Thyroid gland (tissue), 4 donors: ENCODE data around the gene ZNF652.

ENCODE experiments used
- POLR2A ChIP-seq, 2 donors: fragments of 450-650 bp; IDR thresholded peaks; one replicate each; pipeline ENCODE4 v1.6.1; 2017; ENCODE audit warnings: antibody characterized with exemption in 2 of 2, mild to moderate bottlenecking in 2 of 2, moderate library complexity in 1 of 2
- TF ChIP-seq, protein P1 (sequence below), 6 experiments: fragments of 200-600 bp in 3 of 6; fragments of 450-650 bp in 3 of 6; sonication (generic) in 3 of 6; IDR thresholded peaks; one replicate each; pipeline ENCODE4 v1.5.1; 2016 to 2019; ENCODE audit warnings: antibody characterized with exemption in 6 of 6, mild to moderate bottlenecking in 2 of 6, inconsistent platforms in 1 of 6, moderate library complexity in 1 of 6

GRCh38 chr17:49318435-49318965 lies 43.5 kb downstream of the ZNF652 start:
- TF ChIP-seq, protein P1, sequence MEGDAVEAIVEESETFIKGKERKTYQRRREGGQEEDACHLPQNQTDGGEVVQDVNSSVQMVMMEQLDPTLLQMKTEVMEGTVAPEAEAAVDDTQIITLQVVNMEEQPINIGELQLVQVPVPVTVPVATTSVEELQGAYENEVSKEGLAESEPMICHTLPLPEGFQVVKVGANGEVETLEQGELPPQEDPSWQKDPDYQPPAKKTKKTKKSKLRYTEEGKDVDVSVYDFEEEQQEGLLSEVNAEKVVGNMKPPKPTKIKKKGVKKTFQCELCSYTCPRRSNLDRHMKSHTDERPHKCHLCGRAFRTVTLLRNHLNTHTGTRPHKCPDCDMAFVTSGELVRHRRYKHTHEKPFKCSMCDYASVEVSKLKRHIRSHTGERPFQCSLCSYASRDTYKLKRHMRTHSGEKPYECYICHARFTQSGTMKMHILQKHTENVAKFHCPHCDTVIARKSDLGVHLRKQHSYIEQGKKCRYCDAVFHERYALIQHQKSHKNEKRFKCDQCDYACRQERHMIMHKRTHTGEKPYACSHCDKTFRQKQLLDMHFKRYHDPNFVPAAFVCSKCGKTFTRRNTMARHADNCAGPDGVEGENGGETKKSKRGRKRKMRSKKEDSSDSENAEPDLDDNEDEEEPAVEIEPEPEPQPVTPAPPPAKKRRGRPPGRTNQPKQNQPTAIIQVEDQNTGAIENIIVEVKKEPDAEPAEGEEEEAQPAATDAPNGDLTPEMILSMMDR (IDR thresholded peaks at IDR 0.05), result no peak
- TF ChIP-seq POLR2A (IDR thresholded peaks at IDR 0.05), result no peak
